ENCODE measurements around the gene MFAP4. TPM values are rescaled to one million over a fixed set of nuclear protein-coding genes. Genes with fewer than 3 reads are reported as not detected.

The MFAP4 gene
- total RNA-seq, 1 donor from 2014 or later: 0.93 TPM

DNA sequence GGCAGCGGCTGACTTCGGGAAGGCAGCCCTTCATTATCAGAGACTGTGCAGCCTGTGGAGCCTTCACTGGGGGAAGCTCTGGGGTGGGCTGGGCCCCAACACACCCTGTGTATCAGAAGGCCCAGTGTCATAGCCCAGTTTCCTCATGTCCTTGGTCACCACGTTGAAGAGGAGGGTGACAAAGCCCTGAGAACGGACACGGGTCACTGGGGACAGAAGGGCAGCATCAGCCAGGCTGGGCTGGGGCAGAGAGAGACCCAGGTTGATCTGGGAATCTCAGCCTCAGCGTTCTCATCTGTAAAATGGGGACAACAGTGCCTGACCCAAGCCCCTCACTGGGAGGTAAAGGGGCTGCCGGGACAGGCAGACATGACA is 43.7 kb downstream of the MFAP4 start:
- no peaks in the 10 kb centered on the region for H3K36me3 ChIP-seq (ENCODE audit: insufficient read depth, low read length)
- H3K4me3 ChIP-seq (ENCODE audit: insufficient read depth, low read depth, low read length): no peak overlapping the region
- no peaks in the 10 kb centered on the region for H3K79me2 ChIP-seq (ENCODE audit: insufficient read depth, low read length)
- TF ChIP-seq, protein P1, sequence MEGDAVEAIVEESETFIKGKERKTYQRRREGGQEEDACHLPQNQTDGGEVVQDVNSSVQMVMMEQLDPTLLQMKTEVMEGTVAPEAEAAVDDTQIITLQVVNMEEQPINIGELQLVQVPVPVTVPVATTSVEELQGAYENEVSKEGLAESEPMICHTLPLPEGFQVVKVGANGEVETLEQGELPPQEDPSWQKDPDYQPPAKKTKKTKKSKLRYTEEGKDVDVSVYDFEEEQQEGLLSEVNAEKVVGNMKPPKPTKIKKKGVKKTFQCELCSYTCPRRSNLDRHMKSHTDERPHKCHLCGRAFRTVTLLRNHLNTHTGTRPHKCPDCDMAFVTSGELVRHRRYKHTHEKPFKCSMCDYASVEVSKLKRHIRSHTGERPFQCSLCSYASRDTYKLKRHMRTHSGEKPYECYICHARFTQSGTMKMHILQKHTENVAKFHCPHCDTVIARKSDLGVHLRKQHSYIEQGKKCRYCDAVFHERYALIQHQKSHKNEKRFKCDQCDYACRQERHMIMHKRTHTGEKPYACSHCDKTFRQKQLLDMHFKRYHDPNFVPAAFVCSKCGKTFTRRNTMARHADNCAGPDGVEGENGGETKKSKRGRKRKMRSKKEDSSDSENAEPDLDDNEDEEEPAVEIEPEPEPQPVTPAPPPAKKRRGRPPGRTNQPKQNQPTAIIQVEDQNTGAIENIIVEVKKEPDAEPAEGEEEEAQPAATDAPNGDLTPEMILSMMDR (IDR thresholded peaks at IDR 0.05; ENCODE audit: insufficient read depth, low read depth, low read length): no peak
- TF ChIP-seq EZH2 (IDR thresholded peaks at IDR 0.05; ENCODE audit: insufficient read depth, low read length): no peak
- no peaks in the 10 kb centered on the region for H3K27me3 ChIP-seq (ENCODE audit: insufficient read depth, low read length)
- H3K9me3 ChIP-seq (ENCODE audit: insufficient read depth, low read depth, low read length): no peaks in the 10 kb centered on the region
- H3K27ac ChIP-seq (ENCODE audit: low read depth, low read length): no peak overlapping the region
- H3K4me3 Mint-ChIP-seq (ENCODE audit: unreplicated experiment): no peak overlapping the region
- H3K27me3 Mint-ChIP-seq (ENCODE audit: low read depth, unreplicated experiment): no peaks in the 10 kb centered on the region
- no peak overlapping the region for H3K27ac Mint-ChIP-seq (ENCODE audit: unreplicated experiment)
- H2AFZ ChIP-seq (ENCODE audit: low read depth, low read length): no peak overlapping the region
- H3K4me1 Mint-ChIP-seq (ENCODE audit: low read depth, unreplicated experiment): peaks cover 28% of the 10 kb centered on the region
- H4K20me1 ChIP-seq (ENCODE audit: insufficient read depth, low read length): no peaks in the 10 kb centered on the region
- H3K4me1 ChIP-seq (ENCODE audit: insufficient read depth, low read length): peaks cover 32% of the 10 kb centered on the region
- H3K9me3 Mint-ChIP-seq (ENCODE audit: unreplicated experiment): no peaks in the 10 kb centered on the region
- H3K4me2 ChIP-seq (ENCODE audit: low read length): no peak overlapping the region
- no peak overlapping the region for H3K9ac ChIP-seq (ENCODE audit: low read length)
- DNase-seq (ENCODE audit: low read depth) (no peak), FAIRE-seq (no peak)
- no peaks in the 10 kb centered on the region for H3K36me3 Mint-ChIP-seq (ENCODE audit: low read depth, unreplicated experiment)

DNA sequence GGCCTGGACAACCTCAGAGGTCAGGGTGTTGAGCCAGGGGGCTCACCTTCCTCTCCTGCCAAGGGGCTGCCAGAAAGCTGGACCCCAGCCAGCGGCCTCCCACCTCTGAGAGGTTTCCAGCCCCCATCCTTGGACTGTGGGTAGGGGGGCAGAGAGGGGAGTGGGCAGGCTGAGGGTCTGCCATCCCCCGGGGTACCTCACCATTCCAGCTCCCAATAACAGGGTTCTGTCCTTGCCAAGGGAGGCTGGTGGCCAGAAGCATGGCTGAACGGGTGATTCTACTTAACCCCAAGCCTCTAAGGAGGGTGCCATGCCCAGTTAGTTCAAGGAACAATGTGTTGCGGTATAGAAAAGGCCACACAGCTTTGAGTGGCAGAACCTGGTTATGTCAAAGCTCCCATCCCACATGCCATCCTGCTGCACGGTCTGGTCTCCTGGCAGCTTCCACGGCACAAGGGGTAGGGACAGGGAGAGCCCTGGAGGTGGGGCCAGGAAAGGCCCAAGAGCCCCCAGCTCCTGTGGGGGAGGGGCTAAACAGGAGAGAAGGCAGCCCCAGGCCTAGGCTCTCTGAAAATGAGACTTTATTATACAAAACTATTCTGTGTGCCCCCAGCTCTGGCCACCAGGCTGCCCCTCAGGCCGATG is 44.3 kb downstream of the MFAP4 start:
- no peak for FAIRE-seq

More for the DNA sequence above, 44.3 kb downstream of the MFAP4 start:
- H3K4me1 ChIP-seq (ENCODE audit: insufficient read depth, low read length): peaks cover 29% of the 10 kb centered on the region
- Mint-ChIP-seq H3K27ac (ENCODE audit: unreplicated experiment) (no peak overlapping the region), H3K36me3 (ENCODE audit: low read depth, unreplicated experiment) (no peaks in the 10 kb centered on the region), H3K4me3 (ENCODE audit: unreplicated experiment) (no peak overlapping the region), H3K9me3 (ENCODE audit: unreplicated experiment) (no peaks in the 10 kb centered on the region), H3K27me3 (ENCODE audit: low read depth, unreplicated experiment) (no peaks in the 10 kb centered on the region), H3K4me1 (ENCODE audit: low read depth, unreplicated experiment) (peaks cover 28% of the 10 kb centered on the region)
- H3K27ac ChIP-seq (ENCODE audit: low read depth, low read length): no peak overlapping the region
- H3K79me2 ChIP-seq (ENCODE audit: insufficient read depth, low read length): no peaks in the 10 kb centered on the region
- TF ChIP-seq EZH2 (IDR thresholded peaks at IDR 0.05; ENCODE audit: insufficient read depth, low read length): no peak
- TF ChIP-seq, protein P1 (IDR thresholded peaks at IDR 0.05; ENCODE audit: insufficient read depth, low read depth, low read length): no peak
- no peak overlapping the region for H3K4me2 ChIP-seq (ENCODE audit: low read length)
- no peaks in the 10 kb centered on the region for H3K27me3 ChIP-seq (ENCODE audit: insufficient read depth, low read length)
- no peak overlapping the region for H3K9ac ChIP-seq (ENCODE audit: low read length)
- no peak overlapping the region for H3K4me3 ChIP-seq (ENCODE audit: insufficient read depth, low read depth, low read length)
- no peak overlapping the region for H2AFZ ChIP-seq (ENCODE audit: low read depth, low read length)
- DNase-seq (ENCODE audit: low read depth): no peak
- H3K9me3 ChIP-seq (ENCODE audit: insufficient read depth, low read depth, low read length): no peaks in the 10 kb centered on the region
- H3K36me3 ChIP-seq (ENCODE audit: insufficient read depth, low read length): no peaks in the 10 kb centered on the region
- no peaks in the 10 kb centered on the region for H4K20me1 ChIP-seq (ENCODE audit: insufficient read depth, low read length)

All from astrocyte (in vitro differentiated cells and primary cell).